ENCODE data around the gene NANS. TPM values are rescaled to one million over a fixed set of nuclear protein-coding genes. Genes with fewer than 3 reads are reported as not detected.
A peak's percentile ranks its signal among the peaks of the same experiment; 100 is the strongest.

The NANS gene
- total and polyA plus RNA-seq, 4 experiments from 2014 or later = 22.1 to 55.3 (median 28.9) TPM

DNA sequence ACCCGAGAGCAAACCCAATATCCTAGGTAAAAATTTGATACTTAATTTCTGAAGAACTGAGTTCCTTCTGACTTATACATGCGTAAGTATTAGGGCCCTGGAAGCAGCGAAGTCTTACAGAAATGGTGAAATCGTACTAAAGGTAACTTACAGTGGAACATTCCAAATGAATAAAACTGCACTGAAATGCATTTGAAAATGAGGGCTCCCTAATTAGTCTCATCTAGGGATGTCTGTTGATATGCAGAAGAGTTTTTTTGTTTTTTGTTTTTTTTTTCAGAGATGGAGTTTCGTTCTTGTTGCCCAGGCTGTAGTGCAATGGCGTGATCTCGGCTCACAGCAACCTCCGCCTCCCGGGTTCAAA, 10.4 kb upstream of the NANS start:
- Mint-ChIP-seq H3K27ac (peak overlapping the region in 5 of 7 donors; percentile 29 to 95 (median 85)), H3K27me3 (no peaks in the 10 kb centered on the region), H3K36me3 (no peaks in the 10 kb centered on the region), H3K4me1 (peaks cover 11 to 35% (median 15%) of the 10 kb centered on the region in 4 donors), H3K9me3 (peaks cover 0 to 5% (median 0%) of the 10 kb centered on the region in 8 donors), H3K4me3 (peak overlapping the region in 5 of 8 donors; percentile 76 to 88 (median 84))
- H3K4me3 ChIP-seq (ENCODE audit: low read length in 2 of 2) = no peak overlapping the region
- no peak for DNase-seq
- H3K4me1 ChIP-seq (ENCODE audit: insufficient read depth, low read length) = peaks cover 22% of the 10 kb centered on the region
- H3K27me3 ChIP-seq (ENCODE audit: insufficient read depth, low read length) = no peaks in the 10 kb centered on the region
- no peaks in the 10 kb centered on the region for H3K36me3 ChIP-seq (ENCODE audit: insufficient read depth, low read length)
- no peak overlapping the region for H3K27ac ChIP-seq (ENCODE audit: low read depth, low read length)
- no peaks in the 10 kb centered on the region for H3K9me3 ChIP-seq (ENCODE audit: control insufficient read depth in 1 of 2, low read length in 2 of 2)
- POLR2A ChIA-PET (ENCODE audit: partially characterized antibody) = interaction anchor here (0.8 to 2.6 kb wide), 11 partner anchors 11 to 210 kb away, joined by 3 to 19 read pairs (median 7); partner anchors contain the start of genes NANS, TBC1D2, TRIM14 and TRMO
- intact Hi-C loops (cut with micrococcal nuclease) = no loop called here
- CTCF ChIA-PET (ENCODE audit: partially characterized antibody) = interaction anchor here (0.6 to 2.8 kb wide), 12 partner anchors 10 to 217 kb away, joined by 3 to 21 read pairs (median 6); partner anchors contain the start of genes NANS and TRMO

GRCh38 chr9:98047002-98047401, 9.5 kb upstream of the NANS start:
- no peaks in the 10 kb centered on the region for H3K27me3 ChIP-seq (ENCODE audit: insufficient read depth, low read length)
- H3K4me3 ChIP-seq (ENCODE audit: low read length in 2 of 2) = no peak overlapping the region
- Mint-ChIP-seq H3K27me3 (no peaks in the 10 kb centered on the region), H3K36me3 (no peaks in the 10 kb centered on the region), H3K4me3 (peak overlapping the region in 1 of 8 donors; percentile 20), H3K9me3 (peaks cover 0 to 5% (median 0%) of the 10 kb centered on the region in 8 donors), H3K27ac (peak overlapping the region in 1 of 7 donors; percentile 80), H3K4me1 (peaks cover 11 to 38% (median 15%) of the 10 kb centered on the region in 4 donors)
- DNase-seq = no peak
- peaks cover 22% of the 10 kb centered on the region for H3K4me1 ChIP-seq (ENCODE audit: insufficient read depth, low read length)
- H3K36me3 ChIP-seq (ENCODE audit: insufficient read depth, low read length) = no peaks in the 10 kb centered on the region
- no peak overlapping the region for H3K27ac ChIP-seq (ENCODE audit: low read depth, low read length)
- ChIA-PET CTCF (ENCODE audit: partially characterized antibody) (interaction anchor here (1.4 to 2.5 kb wide), 4 partner anchors 10 to 159 kb away, joined by 4 to 11 read pairs (median 6); partner anchors contain the start of gene NANS), POLR2A (ENCODE audit: partially characterized antibody) (interaction anchor here (0.8 to 2.6 kb wide), 3 partner anchors 10 to 125 kb away, joined by 4 to 11 read pairs (median 5); partner anchors contain the start of genes NANS and TRMO)
- no peaks in the 10 kb centered on the region for H3K9me3 ChIP-seq (ENCODE audit: control insufficient read depth in 1 of 2, low read length in 2 of 2)
- intact Hi-C loops (cut with micrococcal nuclease) = no loop called here

DNA sequence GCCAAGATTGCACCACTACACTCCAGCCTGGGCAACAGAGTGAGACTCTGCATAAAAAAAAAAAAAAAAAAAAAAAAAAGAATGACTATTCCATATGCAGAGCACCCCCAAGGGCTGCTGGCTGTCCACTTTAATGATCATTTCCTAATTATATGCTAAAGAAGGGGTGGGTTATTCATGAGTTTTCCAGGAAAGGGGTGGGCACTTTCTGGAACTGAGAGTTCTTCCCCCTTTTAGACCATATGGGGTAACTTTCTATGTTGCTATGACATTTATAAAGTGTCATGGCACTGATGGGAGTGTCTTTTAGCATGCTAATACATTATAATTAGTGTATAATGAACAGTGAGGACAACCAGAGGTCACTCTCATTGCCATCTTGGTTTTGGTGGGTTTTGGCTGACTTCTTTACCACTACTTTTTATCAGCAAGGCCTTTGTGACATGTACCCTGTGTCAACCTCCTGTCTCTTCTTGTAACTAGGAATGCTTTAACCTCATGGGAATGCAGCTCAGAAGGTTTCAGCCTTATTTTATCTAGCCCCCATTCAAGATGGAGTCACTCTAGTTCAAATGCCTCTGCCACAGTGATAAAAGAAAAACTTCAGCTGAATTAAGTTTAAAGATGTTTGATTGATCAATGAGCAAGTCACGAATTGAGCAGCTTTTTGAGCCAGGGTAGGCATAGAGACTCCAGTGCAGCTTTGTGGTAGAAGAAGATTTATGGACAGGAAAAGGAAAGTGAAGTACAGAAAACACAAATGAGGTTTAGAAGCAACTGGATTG, 7.1 kb upstream of the NANS start:
- no peaks in the 10 kb centered on the region for H3K9me3 ChIP-seq (ENCODE audit: control insufficient read depth in 1 of 2, low read length in 2 of 2)
- CTCF ChIA-PET (ENCODE audit: partially characterized antibody) = interaction anchor here (1.0 kb wide), 1 partner anchor 67 kb away, joined by 3 read pairs; the partner anchor contains the start of gene ANP32B
- peaks cover 0 to 5% (median 0%) of the 10 kb centered on the region in 8 donors for H3K9me3 Mint-ChIP-seq
- H3K4me3 ChIP-seq (ENCODE audit: low read length in 2 of 2) = no peak overlapping the region
- no peaks in the 10 kb centered on the region for H3K36me3 ChIP-seq (ENCODE audit: insufficient read depth, low read length)
- peaks cover 11 to 38% (median 15%) of the 10 kb centered on the region in 4 donors for H3K4me1 Mint-ChIP-seq
- DNase-seq = no peak
- intact Hi-C loops (cut with micrococcal nuclease) = no loop called here
- POLR2A ChIA-PET (ENCODE audit: partially characterized antibody) = interaction anchor here (1.3 kb wide), 1 partner anchor 206 kb away, joined by 4 read pairs; the partner anchor contains the start of gene TBC1D2
- H3K27me3 Mint-ChIP-seq = no peaks in the 10 kb centered on the region
- no peak overlapping the region for H3K4me3 Mint-ChIP-seq
- no peak overlapping the region for H3K27ac ChIP-seq (ENCODE audit: low read depth, low read length)
- peak overlapping the region in 1 of 7 donors; percentile 41 for H3K27ac Mint-ChIP-seq
- H3K27me3 ChIP-seq (ENCODE audit: insufficient read depth, low read length) = no peaks in the 10 kb centered on the region
- peaks cover 22% of the 10 kb centered on the region for H3K4me1 ChIP-seq (ENCODE audit: insufficient read depth, low read length)
- H3K36me3 Mint-ChIP-seq = no peaks in the 10 kb centered on the region

- Mint-ChIP-seq H3K9me3 (peaks cover 0 to under 1% (median 0%) of the 10 kb centered on the region in 8 donors), H3K27ac (peak overlapping the region in 1 of 7 donors; percentile 43), H3K4me1 (peaks cover 6 to 34% (median 10%) of the 10 kb centered on the region in 4 donors), H3K36me3 (no peaks in the 10 kb centered on the region), H3K27me3 (no peaks in the 10 kb centered on the region), H3K4me3 (no peak overlapping the region)
- Histone ChIP-seq H3K27me3 (ENCODE audit: insufficient read depth, low read length) (no peaks in the 10 kb centered on the region), H3K9me3 (ENCODE audit: control insufficient read depth in 1 of 2, low read length in 2 of 2) (no peaks in the 10 kb centered on the region), H3K4me1 (ENCODE audit: insufficient read depth, low read length) (peaks cover 15% of the 10 kb centered on the region), H3K4me3 (ENCODE audit: low read length in 2 of 2) (no peak overlapping the region), H3K27ac (ENCODE audit: low read depth, low read length) (no peak overlapping the region), H3K36me3 (ENCODE audit: insufficient read depth, low read length) (no peaks in the 10 kb centered on the region)
- DNase-seq = no peak
- POLR2A ChIA-PET (ENCODE audit: partially characterized antibody) = no interaction called here
- intact Hi-C loops (cut with micrococcal nuclease) = no loop called here
- CTCF ChIA-PET (ENCODE audit: partially characterized antibody) = no interaction called here
Observed at GRCh38 chr9:98050351-98050750, 6.2 kb upstream of the NANS start.

GRCh38 chr9:98054376-98054951, 2.1 kb upstream of the NANS start:
- Histone ChIP-seq H3K9me3 (ENCODE audit: control insufficient read depth in 1 of 2, low read length in 2 of 2) (no peaks in the 10 kb centered on the region), H3K36me3 (ENCODE audit: insufficient read depth, low read length) (no peaks in the 10 kb centered on the region), H3K27ac (ENCODE audit: low read depth, low read length) (no peak overlapping the region), H3K4me3 (ENCODE audit: low read length in 2 of 2) (no peak overlapping the region), H3K27me3 (ENCODE audit: insufficient read depth, low read length) (no peaks in the 10 kb centered on the region), H3K4me1 (ENCODE audit: insufficient read depth, low read length) (peaks cover 21% of the 10 kb centered on the region)
- DNase-seq = no peak
- peak overlapping the region in 1 of 8 donors; percentile 9 for H3K4me3 Mint-ChIP-seq
- peak overlapping the region in 1 of 7 donors; percentile 38 for H3K27ac Mint-ChIP-seq
- intact Hi-C loops (cut with micrococcal nuclease) = no loop called here
- H3K36me3 Mint-ChIP-seq = peaks cover 0 to 11% of the 10 kb centered on the region in 2 donors
- no peaks in the 10 kb centered on the region for H3K27me3 Mint-ChIP-seq
- ChIA-PET CTCF (ENCODE audit: partially characterized antibody) (interaction anchor here (0.7 to 1.8 kb wide), 5 partner anchors 9 to 130 kb away, joined by 3 to 7 read pairs (median 4); no protein-coding TSS in a partner anchor), POLR2A (ENCODE audit: partially characterized antibody) (interaction anchor here (1.2 to 2.7 kb wide), 2 partner anchors 132 to 201 kb away, joined by 3 to 11 read pairs; partner anchors contain the start of genes TBC1D2 and TRMO)
- H3K9me3 Mint-ChIP-seq = no peaks in the 10 kb centered on the region
- H3K4me1 Mint-ChIP-seq = peaks cover 11 to 40% (median 22%) of the 10 kb centered on the region in 4 donors

DNA sequence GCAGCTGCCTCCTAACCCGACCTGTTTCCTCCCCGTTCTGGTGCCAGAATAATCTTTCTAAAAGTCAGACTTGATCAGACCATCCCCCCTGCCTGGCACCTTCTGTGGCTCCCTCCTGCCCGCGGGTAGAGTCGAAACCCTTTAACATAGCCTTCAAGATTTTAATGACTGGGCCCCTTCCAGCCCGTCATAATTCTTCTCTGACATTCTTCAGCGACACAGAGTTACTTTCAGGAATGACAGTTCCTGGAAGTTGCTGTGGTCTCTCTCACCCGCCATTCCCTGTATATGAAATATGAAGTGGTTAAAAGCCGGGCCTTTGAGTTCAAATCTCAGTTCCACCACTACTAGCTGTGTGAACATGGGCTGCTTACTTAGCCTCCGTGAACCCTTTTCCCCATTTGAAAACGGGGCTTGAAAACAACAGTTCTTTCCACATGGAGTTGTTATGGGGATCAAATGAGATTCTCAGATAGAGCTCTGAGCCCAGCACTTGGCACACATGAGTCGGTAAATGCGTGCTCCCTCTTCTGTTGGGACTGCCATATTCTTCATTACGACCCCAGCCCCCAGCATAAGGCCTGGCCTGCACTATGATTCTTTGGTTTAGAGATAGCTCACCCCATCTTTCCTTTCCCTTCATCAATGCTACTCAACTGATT, 737 bp downstream of the NANS start:
- Histone ChIP-seq H3K36me3 (ENCODE audit: insufficient read depth, low read length) (peaks cover 5% of the 10 kb centered on the region), H3K27me3 (ENCODE audit: insufficient read depth, low read length) (no peaks in the 10 kb centered on the region), H3K4me1 (ENCODE audit: insufficient read depth, low read length) (peaks cover 22% of the 10 kb centered on the region), H3K9me3 (ENCODE audit: control insufficient read depth in 1 of 2, low read length in 2 of 2) (no peaks in the 10 kb centered on the region), H3K27ac (ENCODE audit: low read depth, low read length) (peak overlapping the region; percentile 82), H3K4me3 (ENCODE audit: low read length in 2 of 2) (peak overlapping the region; percentile 56 to 76)
- H3K36me3 Mint-ChIP-seq = peaks cover 5 to 18% of the 10 kb centered on the region in 2 donors
- peaks cover 12 to 32% (median 22%) of the 10 kb centered on the region in 4 donors for H3K4me1 Mint-ChIP-seq
- intact Hi-C loops (cut with micrococcal nuclease) = loop anchor here (1.0 to 5.0 kb wide), 2 partner anchors 134 to 135 kb away; partner anchors contain the start of gene CORO2A
- H3K27ac Mint-ChIP-seq = peak overlapping the region; percentile 89 to 99 (median 99)
- peak overlapping the region; percentile 96 to 100 (median 99) for H3K4me3 Mint-ChIP-seq
- H3K27me3 Mint-ChIP-seq = no peaks in the 10 kb centered on the region
- H3K9me3 Mint-ChIP-seq = no peaks in the 10 kb centered on the region
- ChIA-PET POLR2A (ENCODE audit: partially characterized antibody) (interaction anchor here (0.6 to 5.0 kb wide), 22 partner anchors 10 to 199 kb away, joined by 3 to 66 read pairs (median 6); partner anchors contain the start of genes ANP32B, TBC1D2, TRIM14 and TRMO), CTCF (ENCODE audit: partially characterized antibody) (interaction anchor here (0.9 to 2.4 kb wide), 13 partner anchors 10 to 199 kb away, joined by 3 to 16 read pairs (median 5); partner anchors contain the start of genes TBC1D2, TRIM14 and TRMO)
- DNase-seq = no peak

Measured in CD4-positive, alpha-beta memory T cell (primary cell).